Esophagus squamous epithelium (tissue), 5 donors: ENCODE measurements around the gene RGS10. TPM values are rescaled to one million over a fixed set of nuclear protein-coding genes. Genes with fewer than 3 reads are reported as not detected.

Experiments used
- DNase-seq: peaks from one replicate; lab custom pipeline; 2025; lab: John Stamatoyannopoulos, UW
- H3K27ac ChIP-seq, 4 donors: fragments of 200-600 bp; sonication (generic); one replicate each; pipeline ENCODE4 v1.5.1; 2016 to 2019; ENCODE audit warnings: mild to moderate bottlenecking in 1 of 4
- H3K27me3 ChIP-seq, 4 donors: fragments of 200-600 bp; sonication (generic); 1 replicate in 3 of 4; 2 replicates in 1 of 4; pipeline versions ENCODE4 v1.5.1 to v1.6.0; 2017 to 2021; ENCODE audit warnings: antibody characterized with exemption in 1 of 4
- H3K36me3 ChIP-seq, 3 donors: fragments of 200-600 bp; sonication (generic); one replicate each; pipeline ENCODE4 v1.5.1; 2016 to 2019
- H3K4me1 ChIP-seq, 3 donors: fragments of 200-600 bp; sonication (generic); one replicate each; pipeline ENCODE4 v1.5.1; 2017 to 2019
- H3K4me3 ChIP-seq, 4 donors: fragments of 200-600 bp; sonication (generic); 1 replicate in 3 of 4; 2 replicates in 1 of 4; pipeline ENCODE4 v1.5.1; 2016 to 2019; ENCODE audit warnings: mild to moderate bottlenecking in 2 of 4, moderate library complexity in 1 of 4
- H3K9me3 ChIP-seq, 3 donors: fragments of 200-600 bp; sonication (generic); one replicate each; pipeline ENCODE4 v1.5.1; 2016 to 2019
- POLR2A ChIP-seq, 4 donors: fragments of 450-650 bp; IDR thresholded peaks; one replicate each; pipeline ENCODE4 v1.6.1; 2017; ENCODE audit warnings: antibody characterized with exemption in 4 of 4, mild to moderate bottlenecking in 4 of 4, moderate library complexity in 3 of 4
- WGBS, 2 donors: methylation state at CpG; one replicate each; pipeline ENCODE4 v1.1.5; 2018; 5-methylcytosine and 5-hydroxymethylcytosine counted together
- intact Hi-C: fragments of 100-400 bp; cut with DNase I; formaldehyde crosslinking; loops from one replicate; pipeline ENCODE4 v1.15.0; 2022
- total RNA-seq, 4 donors: library from RNA; depleted of rRNA; stranded (reverse); fragments of >200 nt; gene quantifications; one replicate each; pipeline ENCODE4 v1.1.0, GENCODE V29; 2016
- TF ChIP-seq, protein P1 (sequence below), 6 experiments: fragments of 450-650 bp in 4 of 6; fragments of 200-600 bp in 2 of 6; sonication (generic) in 2 of 6; IDR thresholded peaks; one replicate each; pipeline ENCODE4 v1.5.1; 2016 to 2019; ENCODE audit warnings: antibody characterized with exemption in 6 of 6, mild to moderate bottlenecking in 4 of 6, moderate library complexity in 4 of 6
- donor health status: DM: yes; HTN: yes; CAD: no.

RGS10 gene
- total RNA-seq, 4 donors from 2014 or later = 25.5 to 55.8 (median 43.9) TPM

DNA sequence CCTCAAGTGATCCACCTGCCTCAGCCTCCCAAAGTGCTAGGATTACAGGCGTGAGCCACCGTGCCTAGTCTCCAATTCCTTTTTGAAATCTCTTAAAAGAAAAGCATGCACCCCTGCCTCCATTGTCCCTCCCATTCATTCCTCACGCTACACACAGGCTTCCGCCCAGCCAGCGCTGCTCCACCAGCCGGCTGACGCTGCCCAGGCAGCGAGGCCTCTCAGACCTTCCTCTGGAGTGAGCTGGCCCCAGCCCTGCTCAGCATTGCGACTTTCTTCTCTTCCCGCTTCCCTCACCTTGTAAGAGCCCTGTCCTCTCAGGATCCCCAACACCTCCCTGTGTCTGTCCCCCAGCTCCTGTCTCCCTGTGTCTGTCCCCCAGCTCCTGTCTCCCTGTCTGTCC lies 23.6 kb downstream of the RGS10 start:
- peaks cover 0 to 65% (median 8%) of the 10 kb centered on the region in 3 donors for H3K36me3 ChIP-seq
- H3K4me1 ChIP-seq = peaks cover 0 to 33% (median 4%) of the 10 kb centered on the region in 3 donors
- no peak for TF ChIP-seq POLR2A (IDR thresholded peaks at IDR 0.05)
- TF ChIP-seq, protein P1, sequence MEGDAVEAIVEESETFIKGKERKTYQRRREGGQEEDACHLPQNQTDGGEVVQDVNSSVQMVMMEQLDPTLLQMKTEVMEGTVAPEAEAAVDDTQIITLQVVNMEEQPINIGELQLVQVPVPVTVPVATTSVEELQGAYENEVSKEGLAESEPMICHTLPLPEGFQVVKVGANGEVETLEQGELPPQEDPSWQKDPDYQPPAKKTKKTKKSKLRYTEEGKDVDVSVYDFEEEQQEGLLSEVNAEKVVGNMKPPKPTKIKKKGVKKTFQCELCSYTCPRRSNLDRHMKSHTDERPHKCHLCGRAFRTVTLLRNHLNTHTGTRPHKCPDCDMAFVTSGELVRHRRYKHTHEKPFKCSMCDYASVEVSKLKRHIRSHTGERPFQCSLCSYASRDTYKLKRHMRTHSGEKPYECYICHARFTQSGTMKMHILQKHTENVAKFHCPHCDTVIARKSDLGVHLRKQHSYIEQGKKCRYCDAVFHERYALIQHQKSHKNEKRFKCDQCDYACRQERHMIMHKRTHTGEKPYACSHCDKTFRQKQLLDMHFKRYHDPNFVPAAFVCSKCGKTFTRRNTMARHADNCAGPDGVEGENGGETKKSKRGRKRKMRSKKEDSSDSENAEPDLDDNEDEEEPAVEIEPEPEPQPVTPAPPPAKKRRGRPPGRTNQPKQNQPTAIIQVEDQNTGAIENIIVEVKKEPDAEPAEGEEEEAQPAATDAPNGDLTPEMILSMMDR (IDR thresholded peaks at IDR 0.05) = no peak
- 93 to 95% methylated on average over 9 to 10 of the region's 10 CpGs for WGBS, 2 donors
- H3K9me3 ChIP-seq = no peaks in the 10 kb centered on the region
- no peaks in the 10 kb centered on the region for H3K27me3 ChIP-seq
- no peak overlapping the region for H3K4me3 ChIP-seq
- H3K27ac ChIP-seq = no peak overlapping the region
- no peak for DNase-seq
- intact Hi-C loops = no loop called here

DNA sequence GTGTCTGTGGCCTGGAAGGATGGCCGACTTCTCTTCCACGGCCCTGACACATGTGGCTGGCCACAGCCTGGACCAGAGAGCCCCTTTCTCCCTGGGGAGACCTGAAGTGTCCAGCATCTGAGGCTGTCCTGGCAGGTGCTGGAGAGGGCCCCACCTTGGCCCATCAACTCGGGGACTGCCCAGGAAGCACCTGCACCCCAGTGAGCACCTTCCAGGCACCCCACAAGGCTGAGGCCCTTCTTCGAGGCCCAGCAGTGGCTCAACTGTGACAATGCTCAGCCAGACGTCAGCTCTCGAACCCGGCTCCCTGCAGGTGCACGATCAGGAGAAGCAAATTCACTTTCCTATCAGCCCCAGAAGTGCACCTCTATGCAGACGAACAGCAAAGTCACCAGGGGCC lies 24.3 kb downstream of the RGS10 start:
- peak overlapping the region in 3 of 4 donors; percentile 34 to 70 (median 70) for H3K27ac ChIP-seq
- 72 to 87% methylated on average over 3 to 7 of the region's 9 CpGs for WGBS, 2 donors
- intact Hi-C loops = no loop called here

DNA sequence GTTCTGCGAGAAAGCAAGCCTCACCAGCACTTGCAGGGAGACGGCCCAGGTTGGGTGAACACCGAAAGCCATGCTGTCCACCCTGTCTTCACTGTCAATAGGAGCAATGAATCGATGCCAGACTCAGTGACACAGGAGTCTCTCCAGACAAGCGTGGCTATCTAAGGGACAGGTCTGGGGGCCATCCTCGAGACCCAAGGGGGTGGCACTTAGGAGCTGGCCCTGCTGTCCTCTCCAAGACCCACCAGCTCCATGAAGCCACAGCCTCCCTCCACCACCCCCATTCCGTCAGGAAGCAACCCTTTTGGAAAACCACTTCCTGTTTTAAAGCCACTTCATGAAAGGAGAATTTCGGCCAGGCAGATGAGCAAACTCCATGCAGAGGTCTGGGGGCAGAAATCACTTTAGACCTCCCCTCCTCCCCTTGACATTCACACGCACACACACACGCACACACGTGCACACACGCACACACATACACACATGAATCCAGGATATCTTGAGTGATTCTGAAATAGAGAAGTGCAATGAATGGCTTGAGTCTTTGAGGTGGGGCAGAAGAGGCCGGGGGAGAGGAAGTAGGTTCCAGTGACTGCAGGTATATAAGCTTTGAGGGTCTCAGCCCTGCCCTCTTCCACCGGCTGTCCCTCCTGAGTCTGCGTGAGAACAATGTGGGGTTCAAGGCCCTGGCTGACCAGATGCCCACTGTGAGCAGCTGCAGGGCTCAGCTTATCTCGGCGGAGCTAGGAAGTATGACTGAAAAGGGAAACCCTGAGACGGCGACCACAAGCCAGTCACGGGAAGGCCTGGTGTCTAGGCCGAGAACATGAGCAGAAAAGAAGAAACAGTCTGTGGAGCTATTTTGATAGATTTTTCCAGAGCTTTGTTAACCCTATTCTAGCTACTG lies 25.0 kb downstream of the RGS10 start:
- Histone ChIP-seq H3K27me3 (no peaks in the 10 kb centered on the region), H3K9me3 (no peaks in the 10 kb centered on the region), H3K27ac (peak overlapping the region; percentile 9 to 70 (median 46)), H3K4me1 (peaks cover 0 to 27% (median 4%) of the 10 kb centered on the region in 3 donors), H3K4me3 (no peak overlapping the region), H3K36me3 (peaks cover 0 to 67% (median 0%) of the 10 kb centered on the region in 3 donors)
- DNase-seq = no peak
- intact Hi-C loops = no loop called here
- WGBS, 2 donors = 51 to 85% methylated on average over 14 to 15 of the region's 21 CpGs
- TF ChIP-seq POLR2A (IDR thresholded peaks at IDR 0.05) = no peak

More for the DNA sequence above, 24.3 kb downstream of the RGS10 start:
- no peak overlapping the region for H3K4me3 ChIP-seq
- peaks cover 0 to 65% (median under 1%) of the 10 kb centered on the region in 3 donors for H3K36me3 ChIP-seq
- H3K9me3 ChIP-seq = no peaks in the 10 kb centered on the region
- H3K4me1 ChIP-seq = peaks cover 0 to 27% (median 4%) of the 10 kb centered on the region in 3 donors
- no peak for DNase-seq
- TF ChIP-seq, protein P1 (IDR thresholded peaks at IDR 0.05) = no peak
- TF ChIP-seq POLR2A (IDR thresholded peaks at IDR 0.05) = no peak
- no peaks in the 10 kb centered on the region for H3K27me3 ChIP-seq

DNA sequence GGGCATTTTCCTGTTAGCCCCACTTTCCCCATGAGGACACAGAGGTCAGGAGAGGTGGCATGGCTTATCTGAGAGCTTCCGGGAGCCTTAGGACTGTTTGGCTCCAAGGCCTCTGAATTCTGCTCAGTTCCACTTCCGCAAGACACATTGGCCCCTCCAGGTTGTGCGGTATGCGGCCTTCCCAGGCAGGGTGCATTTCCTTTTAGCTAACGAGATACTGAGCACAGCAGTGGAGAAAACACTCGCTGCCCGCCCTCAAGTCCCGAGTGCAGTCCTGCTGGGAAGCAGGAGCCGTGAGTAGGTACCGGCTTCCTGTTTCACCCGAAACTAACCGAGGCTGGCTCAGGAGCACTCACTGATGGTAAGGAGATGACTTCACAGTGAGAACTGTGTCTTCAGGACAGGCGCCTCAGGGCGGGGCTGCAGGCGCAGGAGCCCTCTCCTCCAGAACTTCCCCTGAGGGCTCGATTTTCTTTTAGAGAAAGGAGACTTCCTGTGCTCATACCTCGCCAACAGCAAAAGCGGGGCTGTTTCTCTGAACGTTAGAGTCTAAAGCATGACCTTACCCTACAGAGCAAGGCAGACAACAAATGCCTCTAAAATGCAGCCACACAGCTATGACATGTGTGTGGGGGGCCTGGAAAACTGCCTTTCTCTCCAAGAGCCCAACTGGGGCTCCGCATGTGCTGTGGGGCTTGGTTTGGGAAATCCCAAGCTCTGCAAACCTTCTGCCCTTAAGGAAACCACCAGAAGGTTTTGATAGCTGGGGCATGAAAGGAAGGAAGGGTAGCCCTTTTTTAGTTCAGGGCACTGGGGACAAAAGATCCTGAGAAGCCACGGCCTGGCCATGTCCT lies 25.9 kb downstream of the RGS10 start:
- WGBS, 2 donors = 59 to 73% methylated on average over 6 to 8 of the region's 21 CpGs
- peaks cover 0 to 33% (median 4%) of the 10 kb centered on the region in 3 donors for H3K4me1 ChIP-seq
- H3K9me3 ChIP-seq = no peaks in the 10 kb centered on the region
- no peaks in the 10 kb centered on the region for H3K27me3 ChIP-seq
- TF ChIP-seq, protein P1 (IDR thresholded peaks at IDR 0.05) = no peak
- no peak for TF ChIP-seq POLR2A (IDR thresholded peaks at IDR 0.05)
- H3K27ac ChIP-seq = peak overlapping the region; percentile 9 to 70 (median 46)
- H3K36me3 ChIP-seq = peaks cover 0 to 66% (median 0%) of the 10 kb centered on the region in 3 donors
- intact Hi-C loops = no loop called here
- DNase-seq = no peak
- no peak overlapping the region for H3K4me3 ChIP-seq

DNA sequence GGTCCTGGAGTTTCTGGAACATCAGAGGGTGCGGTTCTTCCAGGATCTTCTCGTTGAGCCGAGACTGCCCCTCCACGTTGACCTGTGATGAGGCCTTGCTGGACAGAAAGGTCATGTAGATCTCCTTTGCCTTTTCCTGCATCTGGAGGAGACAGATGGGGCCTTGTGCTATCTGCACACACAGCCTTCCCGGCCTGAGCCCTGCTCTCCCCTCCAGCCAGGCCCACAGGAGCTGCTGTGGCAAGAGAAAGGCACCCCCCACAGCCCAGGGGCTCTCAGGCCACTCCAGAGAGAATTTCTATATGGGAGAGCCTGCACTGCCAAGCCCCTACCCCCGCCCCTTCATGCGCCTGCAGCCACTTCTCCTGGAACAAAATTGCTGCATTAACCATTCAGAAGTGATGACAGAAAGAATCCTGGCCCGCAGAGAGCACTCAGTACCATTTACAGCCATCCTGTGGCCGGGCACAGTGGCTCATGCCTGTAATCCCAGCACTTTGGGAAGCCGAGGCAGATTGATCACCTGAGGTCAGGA lies 26.9 kb downstream of the RGS10 start:
- Histone ChIP-seq H3K4me1 (peaks cover 4 to 44% (median 5%) of the 10 kb centered on the region in 3 donors), H3K36me3 (peaks cover 0 to 74% (median 3%) of the 10 kb centered on the region in 3 donors), H3K4me3 (no peak overlapping the region), H3K9me3 (no peaks in the 10 kb centered on the region), H3K27me3 (no peaks in the 10 kb centered on the region), H3K27ac (peak overlapping the region in 1 of 4 donors; percentile 25)
- WGBS, 2 donors = 93 to 100% methylated on average over 2 to 3 of the region's 10 CpGs
- DNase-seq = no peak
- TF ChIP-seq, protein P1 (IDR thresholded peaks at IDR 0.05) = no peak
- no peak for TF ChIP-seq POLR2A (IDR thresholded peaks at IDR 0.05)
- intact Hi-C loops = no loop called here
